ENCODE measurements around the gene SLIT1. TPM values are rescaled to one million over a fixed set of nuclear protein-coding genes. Genes with fewer than 3 reads are reported as not detected.

The SLIT1 gene
- total RNA-seq, 1 donor from 2014 or later = 0.05 TPM

- DNase-seq (ENCODE audit: low spot score) = peak; percentile 60
- intact Hi-C loops (cut with DNase I) = no loop called here
Observed at GRCh38 chr10:97176226-97176625, 9.5 kb downstream of the SLIT1 start.

GRCh38 chr10:97175586-97175985 lies 10.2 kb downstream of the SLIT1 start:
- no peak for DNase-seq (ENCODE audit: low spot score)
- intact Hi-C loops (cut with DNase I) = no loop called here

- intact Hi-C loops (cut with DNase I) = no loop called here
- DNase-seq (ENCODE audit: low spot score) = no peak
Observed at GRCh38 chr10:97174941-97175340, 10.8 kb downstream of the SLIT1 start.

DNA sequence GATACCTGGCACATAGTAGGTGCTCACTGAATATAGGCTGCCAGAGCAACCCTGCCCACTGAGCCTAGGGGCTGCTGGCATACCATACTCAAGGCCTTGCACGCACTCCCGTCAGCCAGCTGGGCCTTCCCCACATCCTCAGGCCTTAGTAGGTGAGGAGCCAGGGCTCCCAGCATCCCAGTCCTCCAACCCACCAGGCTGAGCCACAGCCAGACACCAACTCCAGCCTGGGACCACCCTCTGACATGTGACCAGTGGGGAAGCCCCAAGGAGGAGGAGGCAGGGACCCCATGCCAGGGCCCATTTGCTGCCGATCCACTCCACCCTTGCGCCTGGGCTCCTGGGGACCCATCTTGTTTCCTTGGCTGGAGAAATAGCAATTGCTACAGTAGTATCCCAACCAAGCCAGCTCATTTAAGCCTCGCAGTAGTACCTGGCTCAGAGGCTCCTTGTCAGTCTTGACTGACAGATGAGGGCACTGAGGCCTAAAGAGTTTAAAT lies 11.4 kb downstream of the SLIT1 start:
- intact Hi-C loops (cut with DNase I) = no loop called here
- DNase-seq (ENCODE audit: low spot score) = no peak

DNA sequence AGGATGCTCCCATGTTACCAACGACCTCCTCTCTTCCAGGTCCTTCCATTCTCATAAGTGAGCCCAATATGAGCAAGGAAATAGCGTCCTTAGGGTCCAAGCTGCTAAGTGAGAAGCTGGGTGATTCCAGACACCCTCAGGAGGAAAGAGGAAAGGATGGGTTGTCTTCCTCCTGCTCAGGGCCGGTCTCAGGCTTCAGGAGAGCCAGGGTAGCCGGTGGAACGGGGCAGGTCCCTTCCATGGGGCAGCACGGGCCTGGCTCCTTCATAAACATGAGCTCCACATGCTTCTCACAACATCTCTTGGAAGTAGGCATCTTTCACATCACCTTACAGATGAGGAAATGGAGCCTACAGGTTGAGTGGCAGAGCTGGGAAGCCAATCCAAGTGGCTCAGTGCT lies 12.7 kb downstream of the SLIT1 start:
- DNase-seq (ENCODE audit: low spot score) = peak; percentile 33
- intact Hi-C loops (cut with DNase I) = no loop called here

- intact Hi-C loops (cut with DNase I) = no loop called here
- no peak for DNase-seq (ENCODE audit: low spot score)
Observed at GRCh38 chr10:97171001-97171400, 14.8 kb downstream of the SLIT1 start.

- DNase-seq (ENCODE audit: low spot score) = no peak
- intact Hi-C loops (cut with DNase I) = no loop called here
Observed at GRCh38 chr10:97169911-97170693, 15.7 kb downstream of the SLIT1 start.

GRCh38 chr10:97169063-97169462 lies 16.7 kb downstream of the SLIT1 start:
- no peak for DNase-seq (ENCODE audit: low spot score)
- intact Hi-C loops (cut with DNase I) = no loop called here

DNA sequence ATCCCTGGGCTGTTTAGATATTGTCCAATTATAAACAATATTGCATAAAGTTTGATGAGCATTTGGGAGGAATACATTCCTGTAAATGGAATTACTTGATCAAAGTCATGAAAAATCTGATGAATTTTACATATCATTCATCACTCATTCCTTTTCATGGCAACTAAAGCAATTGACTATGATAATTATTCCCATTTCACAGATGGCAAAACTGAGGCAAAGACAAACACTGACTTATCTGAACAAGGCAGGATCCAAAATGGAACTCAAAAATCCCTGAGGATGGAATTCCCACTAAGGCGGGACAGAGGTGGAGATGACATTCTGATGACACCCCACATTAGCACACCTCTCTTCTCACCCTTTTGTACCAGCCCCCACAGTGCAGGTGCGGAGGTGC lies 17.1 kb downstream of the SLIT1 start:
- intact Hi-C loops (cut with DNase I) = no loop called here

GRCh38 chr10:97165499-97165898 lies 20.3 kb downstream of the SLIT1 start:
- intact Hi-C loops (cut with DNase I) = no loop called here
- no peak for DNase-seq (ENCODE audit: low spot score)

More for the DNA sequence above, 17.1 kb downstream of the SLIT1 start:
- no peak for DNase-seq (ENCODE audit: low spot score)

GRCh38 chr10:97163781-97164501 lies 21.8 kb downstream of the SLIT1 start:
- intact Hi-C loops (cut with DNase I) = no loop called here
- DNase-seq (ENCODE audit: low spot score) = no peak

GRCh38 chr10:97163181-97163580 lies 22.6 kb downstream of the SLIT1 start:
- no peak for DNase-seq (ENCODE audit: low spot score)
- intact Hi-C loops (cut with DNase I) = no loop called here

DNA sequence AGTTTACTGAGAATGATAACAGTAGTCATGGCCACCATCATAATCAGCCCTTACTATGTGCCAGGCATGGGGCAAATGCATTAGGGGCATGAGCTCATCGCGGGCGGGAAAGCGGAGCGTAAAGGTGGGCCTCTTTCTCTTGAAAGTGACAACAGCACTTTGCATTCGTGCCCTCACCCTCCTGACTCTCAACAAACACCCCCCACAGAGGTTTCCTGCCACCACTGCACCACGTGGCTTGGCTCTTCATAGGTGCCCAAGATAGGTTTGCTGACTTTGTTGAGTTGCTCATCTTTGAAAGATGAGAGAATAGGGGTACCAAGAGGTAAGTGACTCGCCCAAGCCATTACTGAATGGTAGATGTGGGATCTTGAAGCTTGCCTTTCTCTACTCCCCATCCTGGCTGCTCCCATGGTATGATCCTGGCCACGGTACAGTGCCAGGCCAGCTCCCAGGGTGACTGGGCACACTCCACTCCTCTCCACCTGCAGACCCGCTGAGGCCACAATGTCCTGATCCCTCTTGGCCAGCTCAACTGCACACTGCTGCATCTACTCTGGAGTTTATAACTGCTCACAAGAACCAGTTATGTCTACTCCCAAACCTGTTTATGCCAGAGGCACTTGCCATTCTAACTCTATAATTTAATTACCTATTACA lies 26.0 kb downstream of the SLIT1 start:
- intact Hi-C loops (cut with DNase I) = no loop called here

DNA sequence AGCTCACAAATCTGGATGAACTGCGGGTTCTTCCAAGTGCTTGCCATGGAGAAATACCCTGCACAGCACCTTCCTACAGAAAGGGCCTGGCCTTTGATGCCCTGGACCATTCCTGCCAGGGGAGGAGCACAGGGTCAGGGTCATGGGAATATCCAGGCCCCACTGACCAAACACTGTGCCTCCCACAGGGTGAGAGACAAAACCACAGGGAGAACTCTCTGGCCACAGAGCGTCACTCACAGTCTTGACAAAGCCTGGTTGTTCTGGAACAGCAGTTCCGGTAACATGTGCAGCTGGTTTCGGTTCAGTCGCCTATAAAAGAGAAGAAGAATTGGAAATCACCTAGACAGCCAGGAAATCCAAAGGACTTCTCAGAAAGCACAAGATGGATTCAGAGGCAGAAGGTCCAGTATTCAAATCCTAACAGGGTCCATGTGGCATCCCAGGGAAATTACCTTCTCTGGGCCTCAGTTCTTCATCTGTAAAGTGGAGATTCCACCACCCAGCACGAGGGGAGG lies 28.1 kb downstream of the SLIT1 start:
- intact Hi-C loops (cut with DNase I) = no loop called here
- DNase-seq (ENCODE audit: low spot score) = no peak

More for the DNA sequence above, 26.0 kb downstream of the SLIT1 start:
- DNase-seq (ENCODE audit: low spot score) = no peak

DNA sequence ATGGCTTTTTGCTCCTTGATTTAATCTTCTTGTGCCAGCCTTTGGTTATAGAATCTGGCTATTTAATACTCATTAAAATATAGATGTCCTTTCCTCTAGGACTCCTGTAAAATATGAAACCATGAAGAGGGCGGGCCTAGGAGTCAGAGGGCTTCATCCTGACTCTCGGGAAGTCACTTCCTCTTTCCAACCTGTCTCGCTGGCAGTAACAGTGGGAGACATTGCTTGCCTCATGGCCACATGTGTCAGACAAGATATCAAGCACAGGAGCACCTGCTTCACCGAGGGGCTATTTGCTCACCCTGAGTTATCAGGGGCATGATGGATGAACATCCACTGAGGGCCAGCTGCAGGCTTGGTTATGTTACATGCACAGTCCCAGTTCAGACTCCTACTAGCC lies 31.0 kb downstream of the SLIT1 start:
- intact Hi-C loops (cut with DNase I) = no loop called here
- no peak for DNase-seq (ENCODE audit: low spot score)

GRCh38 chr10:97154162-97154561 lies 31.6 kb downstream of the SLIT1 start:
- intact Hi-C loops (cut with DNase I) = no loop called here

GRCh38 chr10:97153270-97153850 lies 32.4 kb downstream of the SLIT1 start:
- DNase-seq (ENCODE audit: low spot score) = no peak
- intact Hi-C loops (cut with DNase I) = no loop called here

More at GRCh38 chr10:97154162-97154561, 31.6 kb downstream of the SLIT1 start:
- DNase-seq (ENCODE audit: low spot score) = no peak

GRCh38 chr10:97151307-97151914 lies 34.3 kb downstream of the SLIT1 start:
- DNase-seq (ENCODE audit: low spot score) = no peak

GRCh38 chr10:97150616-97151015 lies 35.1 kb downstream of the SLIT1 start:
- intact Hi-C loops (cut with DNase I) = no loop called here
- peak; percentile 58 for DNase-seq (ENCODE audit: low spot score)

More at GRCh38 chr10:97151307-97151914, 34.3 kb downstream of the SLIT1 start:
- intact Hi-C loops (cut with DNase I) = no loop called here

Measured in cardiac septum (tissue), 1 donor.